NCI-H526 (cell line): ENCODE measurements around the gene BBX.

ENCODE experiments used
- DNase-seq, 2 experiments: peaks; one replicate each; lab custom pipeline; 2025; lab: John Stamatoyannopoulos, UW

Gene BBX

DNA sequence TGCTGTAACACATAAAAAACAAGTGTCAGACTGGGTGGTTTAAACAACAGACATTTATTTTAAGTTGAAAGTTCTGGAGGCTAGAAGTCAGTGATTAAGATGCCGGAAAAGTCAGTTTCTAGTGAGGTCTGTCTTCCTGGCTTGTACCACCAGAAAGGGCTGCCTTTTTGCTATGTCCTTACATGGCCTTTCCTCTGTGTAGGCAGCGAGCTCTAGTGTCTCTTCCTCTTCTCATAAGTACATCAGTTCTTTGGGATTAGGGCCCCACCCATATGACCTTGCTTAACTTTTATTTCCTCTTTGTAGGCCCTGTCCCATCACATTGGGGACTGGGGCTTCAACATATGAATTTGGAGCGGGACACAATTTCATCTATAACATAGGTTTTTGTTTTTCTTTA lies 128.0 kb downstream of the BBX start:
- DNase-seq: no peak

GRCh38 chr3:107651782-107652181 lies 129.0 kb downstream of the BBX start:
- DNase-seq: no peak

- no peak for DNase-seq
Observed at GRCh38 chr3:107654218-107654617, 131.5 kb downstream of the BBX start.

GRCh38 chr3:107657971-107658370 lies 135.2 kb downstream of the BBX start:
- no peak for DNase-seq

- DNase-seq: peak in 1 of 2 experiments; percentile 6
Observed at GRCh38 chr3:107660306-107660976, 137.7 kb downstream of the BBX start.

DNA sequence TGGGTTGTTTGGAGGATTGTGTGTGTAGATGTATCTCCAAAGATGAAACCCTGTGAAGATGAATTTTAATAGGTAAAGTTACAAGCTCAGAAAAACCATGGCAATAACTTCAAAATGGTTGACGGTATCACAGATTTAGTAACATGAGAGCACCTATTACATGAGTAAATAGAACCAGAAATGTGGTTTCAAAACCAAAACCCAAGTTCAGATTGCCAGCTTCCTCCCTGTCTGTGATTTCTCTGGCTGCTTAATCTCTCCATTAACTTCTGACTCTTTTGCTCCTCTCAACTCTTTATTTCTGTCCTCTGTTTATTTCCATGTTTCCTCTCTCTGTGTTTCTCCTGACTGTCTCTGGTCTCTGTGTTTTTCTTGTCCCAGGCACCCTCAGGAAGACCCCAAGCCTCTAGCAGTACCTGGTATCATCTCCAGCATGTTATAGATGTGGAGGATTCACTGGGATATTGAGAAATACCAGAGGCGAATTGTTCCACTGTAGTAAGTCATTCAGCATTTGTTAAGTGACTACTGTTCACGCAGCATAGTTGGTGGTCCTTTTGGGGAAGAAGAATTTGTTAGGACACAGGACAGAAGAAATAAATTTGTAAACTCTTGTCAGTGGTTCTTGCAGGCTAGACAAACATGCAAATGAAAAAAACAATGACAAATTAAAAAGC lies 138.8 kb downstream of the BBX start:
- no peak for DNase-seq

DNA sequence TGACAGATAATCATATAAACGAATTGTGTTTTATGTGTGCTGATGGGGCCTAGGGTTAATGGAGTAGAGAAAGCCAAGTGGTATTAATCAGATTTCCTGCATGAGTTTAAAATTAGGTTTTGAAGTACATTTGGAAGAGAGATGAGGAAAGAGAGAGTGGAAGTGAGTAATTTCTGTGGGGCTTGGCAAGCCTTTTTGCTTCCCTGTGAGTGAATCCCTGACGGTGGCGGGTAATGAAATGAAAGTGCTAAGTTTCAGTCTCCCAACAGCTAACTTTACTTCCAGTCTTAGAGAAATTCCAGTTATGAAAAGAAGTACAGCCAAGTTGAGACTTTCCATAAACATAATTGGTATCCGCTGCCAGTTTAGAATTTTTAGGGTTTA lies 139.4 kb downstream of the BBX start:
- no peak for DNase-seq

- no peak for DNase-seq
Observed at GRCh38 chr3:107662586-107662985, 139.8 kb downstream of the BBX start.

DNA sequence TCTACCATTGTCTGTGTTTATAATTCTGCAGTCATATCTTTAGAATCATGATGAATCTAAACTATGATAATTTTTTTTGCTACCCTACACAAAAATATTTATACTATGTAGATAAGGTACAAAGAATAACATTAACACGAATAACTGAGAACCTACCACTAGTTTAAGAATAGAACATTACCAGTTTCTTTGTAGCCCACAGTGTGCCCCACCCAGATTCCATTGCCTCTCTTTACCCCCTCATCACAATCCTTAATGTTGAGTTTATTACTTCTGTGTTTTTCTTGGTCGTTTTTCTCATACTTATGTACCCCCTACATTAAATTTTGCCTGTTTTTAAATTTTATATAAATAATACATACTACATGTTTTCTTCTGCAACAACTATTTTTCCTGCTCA lies 140.5 kb downstream of the BBX start:
- DNase-seq: no peak

DNA sequence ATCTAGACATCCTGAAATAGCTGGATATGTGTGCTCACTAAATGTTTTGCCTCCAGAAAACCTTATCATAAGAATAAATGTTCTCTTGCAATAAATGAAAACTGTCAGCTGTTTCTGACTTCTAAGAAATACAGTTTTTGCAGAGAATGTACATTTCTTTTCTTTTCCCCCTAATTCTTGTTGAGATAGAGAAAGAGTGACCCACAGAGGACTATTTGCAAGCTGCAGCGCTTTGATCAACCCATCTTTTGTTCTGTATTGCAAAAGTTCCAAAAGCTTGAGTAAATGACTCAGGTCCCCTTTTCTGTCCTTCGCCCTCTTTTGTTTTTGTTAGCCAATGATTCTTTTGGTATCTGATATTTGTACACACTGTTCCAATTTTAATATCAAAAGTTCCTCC lies 141.9 kb downstream of the BBX start:
- no peak for DNase-seq

DNA sequence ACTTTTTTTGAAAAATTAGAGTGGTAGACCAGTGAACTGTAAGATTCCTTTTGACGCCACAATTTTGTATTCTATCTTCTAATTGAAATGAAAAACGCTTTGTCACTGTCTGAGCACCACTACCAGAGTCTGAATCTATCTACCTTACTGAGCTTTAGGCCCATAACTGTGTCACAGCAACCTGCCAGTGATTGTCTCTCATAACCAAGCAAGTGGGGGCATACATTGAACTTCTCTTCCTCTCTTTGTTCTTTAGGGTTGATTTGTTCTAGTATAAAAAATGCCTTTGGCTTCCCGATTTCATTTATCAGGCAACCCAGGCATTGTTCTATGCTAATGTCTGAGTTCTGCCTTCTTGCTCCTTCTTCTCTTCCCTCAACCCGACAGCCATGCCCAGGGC lies 142.6 kb downstream of the BBX start:
- DNase-seq: no peak

GRCh38 chr3:107666853-107667252 lies 144.1 kb downstream of the BBX start:
- DNase-seq: no peak

DNA sequence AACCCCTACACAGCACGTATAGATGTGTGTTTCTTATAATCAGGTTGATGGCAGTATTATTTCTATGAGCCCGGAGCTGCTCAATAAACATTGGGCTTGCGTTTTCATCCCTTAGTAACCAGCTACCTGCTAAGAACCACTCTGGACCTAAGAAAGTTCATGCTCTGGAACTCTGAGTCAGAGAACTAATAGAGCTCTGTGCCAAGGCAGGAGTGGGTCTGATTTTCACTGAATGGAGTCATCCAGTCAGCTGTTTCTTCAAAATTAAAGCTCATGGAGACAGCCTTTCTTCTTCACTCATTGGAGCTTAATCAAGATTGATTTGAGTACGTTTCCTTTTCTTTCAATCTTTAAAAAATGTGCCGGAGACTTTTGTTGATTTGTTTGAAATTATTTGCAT lies 145.7 kb downstream of the BBX start:
- no peak for DNase-seq

GRCh38 chr3:107668963-107669362 lies 146.2 kb downstream of the BBX start:
- no peak for DNase-seq

DNA sequence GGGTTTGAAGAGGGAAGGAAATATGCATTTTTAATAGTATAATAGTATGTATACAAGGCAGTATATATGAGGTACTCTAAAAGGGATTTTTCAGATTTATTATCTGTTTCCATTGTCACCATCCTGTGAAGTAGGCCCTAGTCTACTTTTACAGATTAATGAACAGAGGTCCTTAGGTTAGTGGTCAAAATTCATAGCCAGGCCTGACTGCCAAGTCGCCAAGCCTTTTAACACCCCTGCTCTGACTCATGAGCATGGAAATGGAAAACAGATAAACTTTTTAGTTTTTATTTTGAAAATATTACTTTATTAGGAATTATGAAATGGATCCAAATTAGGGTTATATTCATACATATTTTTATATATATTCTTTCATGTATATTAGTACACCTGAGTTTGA lies 146.9 kb downstream of the BBX start:
- no peak for DNase-seq

DNA sequence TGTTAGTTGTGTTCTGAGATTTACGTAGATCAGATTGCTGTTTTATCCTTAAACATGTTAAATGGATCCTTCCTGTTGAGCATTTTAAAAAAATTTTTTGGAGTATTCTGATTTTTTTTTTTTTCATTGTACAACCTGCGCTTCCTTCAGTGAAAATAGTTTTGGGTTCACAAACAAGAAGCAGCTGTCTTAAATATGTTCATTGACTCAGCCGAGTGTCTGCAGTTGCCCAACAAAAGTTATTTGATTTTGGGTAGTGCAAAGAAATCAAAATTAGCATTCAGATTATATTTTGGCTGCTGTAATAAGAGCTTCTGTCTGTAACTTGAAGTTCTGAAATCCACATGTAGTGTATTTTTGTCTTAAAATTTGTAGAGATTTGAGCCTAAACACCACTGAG lies 148.2 kb downstream of the BBX start:
- no peak for DNase-seq

DNA sequence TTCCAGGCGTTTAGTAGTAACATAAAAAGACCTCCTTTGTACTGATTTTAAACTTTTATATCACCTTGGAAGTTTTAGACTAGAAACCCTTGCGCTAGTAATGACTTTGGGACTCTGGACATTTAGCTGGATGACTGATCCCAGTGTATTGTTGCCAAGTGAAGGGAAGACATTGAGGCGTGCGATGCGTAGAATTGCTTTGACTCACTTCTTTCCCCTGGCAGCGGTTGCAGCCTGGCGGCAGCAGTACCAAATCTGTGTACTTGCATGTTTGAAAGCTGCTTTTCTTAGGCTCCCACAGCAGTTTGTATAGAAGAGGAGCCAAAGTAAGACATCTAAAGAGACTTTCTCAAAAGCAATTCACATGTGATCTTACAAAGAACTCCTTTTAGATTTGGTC lies 151.6 kb downstream of the BBX start:
- DNase-seq: no peak

DNA sequence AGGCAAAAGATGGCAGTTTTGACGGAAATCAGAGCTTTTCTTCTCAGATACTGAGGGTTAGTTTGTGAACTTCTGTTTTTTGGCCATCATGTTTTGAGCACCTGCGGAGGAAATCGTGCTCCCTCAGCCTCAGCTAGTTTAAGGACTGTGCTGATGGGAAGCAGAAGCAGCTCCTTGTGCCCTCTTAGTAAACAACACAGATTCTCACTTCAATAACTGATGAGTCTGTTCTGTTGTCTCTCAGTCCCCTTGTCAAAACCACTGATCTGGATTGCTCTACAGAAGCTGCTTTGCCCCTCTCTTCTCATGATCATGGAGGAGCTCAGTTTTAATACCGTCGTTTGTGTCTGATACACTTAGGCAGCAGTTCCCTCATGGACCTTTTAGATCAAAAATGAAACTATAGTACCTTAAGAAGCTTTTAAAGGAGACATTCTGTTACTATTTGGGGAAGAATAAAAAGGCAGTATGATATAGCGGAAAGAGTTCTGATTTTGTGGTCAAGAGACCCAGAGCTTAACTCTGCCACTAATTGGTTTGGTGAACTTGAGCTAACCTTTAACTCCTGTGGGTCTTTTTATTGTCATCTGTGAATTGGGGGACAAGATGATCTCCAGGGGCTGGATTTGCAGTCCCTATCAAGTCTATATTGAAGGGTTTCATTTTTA lies 152.6 kb downstream of the BBX start:
- DNase-seq: no peak

GRCh38 chr3:107676469-107677309 lies 153.9 kb downstream of the BBX start:
- peak; percentile 8 to 49 for DNase-seq

DNA sequence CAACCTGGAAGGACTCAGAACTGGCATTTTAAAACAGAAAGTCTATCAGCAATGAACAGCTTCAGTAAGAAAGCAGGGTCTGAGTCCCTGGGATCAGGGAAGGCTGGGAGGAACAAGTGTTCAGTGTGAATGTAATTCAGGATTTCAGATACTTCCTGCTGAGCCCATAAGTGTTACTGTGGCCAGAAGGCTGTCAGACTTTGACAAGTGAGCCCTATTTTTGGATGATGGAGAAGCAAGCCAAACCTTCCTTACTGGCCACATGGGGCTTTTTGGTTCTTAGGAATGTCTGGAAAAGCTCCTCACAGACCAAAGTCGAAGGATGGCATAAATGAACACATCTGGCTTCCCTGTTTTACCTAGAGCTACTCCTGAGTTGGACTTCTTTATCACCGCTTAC lies 157.2 kb downstream of the BBX start:
- DNase-seq: no peak

DNA sequence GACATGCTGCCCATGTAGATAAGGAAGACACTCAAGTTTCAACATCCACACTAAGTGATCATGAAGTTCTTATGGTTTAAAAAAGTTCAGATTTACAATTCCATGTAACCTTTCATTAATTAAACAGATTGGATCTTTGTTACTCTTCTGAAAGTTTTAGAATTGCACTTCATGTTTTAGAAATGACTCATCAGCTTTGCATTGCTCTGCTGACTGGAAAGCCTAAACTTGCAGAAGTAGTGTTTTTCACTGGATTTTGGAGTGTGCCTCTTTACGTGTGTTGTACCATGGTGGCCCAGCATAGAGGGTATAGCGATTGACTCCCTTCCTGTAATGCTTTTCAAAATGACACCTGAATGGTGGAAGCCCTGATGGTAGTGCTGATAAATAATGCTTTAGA lies 157.9 kb downstream of the BBX start:
- no peak for DNase-seq

GRCh38 chr3:107681396-107681795 lies 158.6 kb downstream of the BBX start:
- no peak for DNase-seq

GRCh38 chr3:107682580-107682979 lies 159.8 kb downstream of the BBX start:
- no peak for DNase-seq
